Small intestine (tissue), 7 donors: ENCODE measurements around the gene PKP4. TPM values are rescaled to one million over a fixed set of nuclear protein-coding genes. Genes with fewer than 3 reads are reported as not detected.

ENCODE experiments used
- DNase-seq, 2 donors: peaks; one replicate each; pipeline versions ENCODE4 v3.0.0 to v3.0.0-alpha.2; 2013
- FAIRE-seq: peaks from 2 replicates; lab custom pipeline; 2012; peaks lifted over from hg19 to GRCh38; lab: Jason Lieb, UNC
- H3K27ac ChIP-seq, 3 donors: one replicate each; pipeline ENCODE4 v1.5.1; 2013; ENCODE audit warnings: low read length in 2 of 3, mild to moderate bottlenecking in 2 of 3, control low read depth in 1 of 3, inconsistent platforms in 1 of 3, low read depth in 1 of 3, moderate library complexity in 1 of 3
- H3K27me3 ChIP-seq, 3 donors: one replicate each; pipeline ENCODE4 v1.6.1; 2013; ENCODE audit warnings: low read length in 3 of 3, inconsistent platforms in 1 of 3; ENCODE audit not compliant: control insufficient read depth in 3 of 3, insufficient read depth in 3 of 3
- H3K36me3 ChIP-seq, 3 donors: one replicate each; pipeline ENCODE4 v1.6.1; 2013; ENCODE audit warnings: low read length in 3 of 3, inconsistent platforms in 1 of 3, low read depth in 1 of 3, mild to moderate bottlenecking in 1 of 3, moderate library complexity in 1 of 3; ENCODE audit not compliant: control insufficient read depth in 3 of 3, insufficient read depth in 2 of 3
- H3K4me1 ChIP-seq, 3 donors: one replicate each; pipeline ENCODE4 v1.6.1; 2013; ENCODE audit warnings: low read length in 2 of 3, inconsistent platforms in 1 of 3, low read depth in 1 of 3, mild to moderate bottlenecking in 1 of 3, moderate library complexity in 1 of 3; ENCODE audit not compliant: control insufficient read depth in 3 of 3, insufficient read depth in 2 of 3
- H3K4me3 ChIP-seq, 3 donors: one replicate each; pipeline ENCODE4 v1.5.1; 2013; ENCODE audit warnings: low read length in 3 of 3, control low read depth in 1 of 3, inconsistent platforms in 1 of 3, low read depth in 1 of 3, mild to moderate bottlenecking in 1 of 3, moderate library complexity in 1 of 3
- H3K9me3 ChIP-seq, 2 donors: one replicate each; pipeline ENCODE4 v1.6.1; 2013; ENCODE audit warnings: low read depth in 1 of 2, low read length in 1 of 2; ENCODE audit not compliant: control insufficient read depth in 2 of 2, insufficient read depth in 1 of 2
- WGBS, 3 donors: extraction: QIAGEN DNeasy Blood & Tissue Kit; methylation state at CpG; one replicate each; pipeline ENCODE4 v1.1.7; 2013; 5-methylcytosine and 5-hydroxymethylcytosine counted together
- polyA plus RNA-seq, 4 donors: library from polyadenylated mRNA; stranded (reverse) in 3 of 4; unstranded in 1 of 4; fragments of 200-250 nt in 3 of 4; fragments of 120-200 nt in 1 of 4; gene quantifications; one replicate each; pipeline versions ENCODE4 v1.2.1 to v1.2.3, GENCODE V29; 2013
- donor health status: healthy with polysubstance abuse.
- donor health status: control.
- donor health status: control.
- donor health status: Bipolar disorder and iron deficiency.
- donor health status: healthy.

The PKP4 gene
- polyA plus RNA-seq, 4 donors, result 16.8 to 54.3 (median 23.3) TPM

GRCh38 chr2:158722266-158723105 is 265.7 kb downstream of the PKP4 start:
- 56 to 84% (median 66%) methylated on average over 8 to 9 of the region's 9 CpGs for WGBS, 3 donors

GRCh38 chr2:158723181-158723838 is 266.6 kb downstream of the PKP4 start:
- no peak for DNase-seq
- H3K36me3 ChIP-seq, result no peaks in the 10 kb centered on the region
- no peak overlapping the region for H3K27ac ChIP-seq
- 82 to 91% (median 88%) methylated on average over 8 of the region's 8 CpGs for WGBS, 3 donors
- H3K4me1 ChIP-seq, result peaks cover 0 to 31% (median 6%) of the 10 kb centered on the region in 3 donors
- H3K4me3 ChIP-seq, result no peak overlapping the region
- no peaks in the 10 kb centered on the region for H3K27me3 ChIP-seq
- FAIRE-seq, result no peak
- no peaks in the 10 kb centered on the region for H3K9me3 ChIP-seq

More at GRCh38 chr2:158722266-158723105, 265.7 kb downstream of the PKP4 start:
- peaks cover 0 to 31% (median 6%) of the 10 kb centered on the region in 3 donors for H3K4me1 ChIP-seq
- FAIRE-seq (no peak), DNase-seq (peak in 1 of 2 donors; percentile 35)
- no peak overlapping the region for H3K27ac ChIP-seq
- no peaks in the 10 kb centered on the region for H3K27me3 ChIP-seq
- no peaks in the 10 kb centered on the region for H3K9me3 ChIP-seq
- no peak overlapping the region for H3K4me3 ChIP-seq
- H3K36me3 ChIP-seq, result no peaks in the 10 kb centered on the region

DNA sequence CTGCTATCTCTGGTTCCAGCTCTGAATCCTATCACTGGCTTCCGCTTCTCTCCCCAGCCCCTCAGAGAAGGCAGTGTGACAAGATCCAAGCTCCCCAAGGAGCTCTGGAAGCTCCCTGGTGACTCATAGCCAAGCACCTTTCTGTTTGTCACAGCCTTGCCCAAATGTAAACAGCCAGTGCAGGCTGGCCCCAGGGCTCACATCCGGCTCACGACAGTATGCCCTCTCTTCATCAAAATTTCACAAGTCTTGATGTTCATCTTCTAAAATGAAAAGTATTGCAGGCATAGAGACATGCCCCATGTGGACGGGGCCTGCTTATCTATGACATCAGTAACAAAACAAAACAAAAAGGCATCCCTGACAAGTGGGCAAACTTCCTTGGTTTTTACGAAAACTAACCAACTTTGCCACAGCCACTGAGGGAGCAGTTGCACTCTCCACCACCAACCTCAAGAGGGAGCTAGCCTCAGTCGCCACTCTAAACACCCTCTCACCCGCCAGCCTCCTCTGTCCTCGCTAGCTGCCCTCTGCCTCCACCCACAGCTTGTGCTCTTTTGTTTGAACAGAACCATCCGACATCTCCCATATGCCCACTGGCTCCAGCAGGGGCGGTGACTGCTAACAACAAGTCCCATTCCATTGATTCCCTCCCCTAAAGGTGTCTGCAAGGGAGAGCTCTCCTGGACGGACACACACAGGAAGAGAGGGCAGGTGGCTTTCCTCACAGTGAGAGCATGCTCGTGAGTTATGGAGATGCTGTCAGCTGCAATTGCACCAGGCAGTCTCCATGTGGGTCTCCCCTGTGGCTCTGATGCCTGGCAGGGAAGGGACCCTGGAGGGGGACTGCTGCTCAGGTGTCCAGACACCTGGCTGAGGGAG is 267.4 kb downstream of the PKP4 start:
- H3K9me3 ChIP-seq, result no peaks in the 10 kb centered on the region
- H3K4me3 ChIP-seq, result no peak overlapping the region
- H3K27ac ChIP-seq, result peak overlapping the region in 2 of 3 donors; percentile 29 to 38
- H3K36me3 ChIP-seq, result no peaks in the 10 kb centered on the region
- no peaks in the 10 kb centered on the region for H3K27me3 ChIP-seq
- peak; percentile 24 to 49 for DNase-seq
- no peak for FAIRE-seq
- H3K4me1 ChIP-seq, result peaks cover 0 to 31% (median 6%) of the 10 kb centered on the region in 3 donors
- 30 to 75% (median 48%) methylated on average over 12 of the region's 12 CpGs for WGBS, 3 donors

DNA sequence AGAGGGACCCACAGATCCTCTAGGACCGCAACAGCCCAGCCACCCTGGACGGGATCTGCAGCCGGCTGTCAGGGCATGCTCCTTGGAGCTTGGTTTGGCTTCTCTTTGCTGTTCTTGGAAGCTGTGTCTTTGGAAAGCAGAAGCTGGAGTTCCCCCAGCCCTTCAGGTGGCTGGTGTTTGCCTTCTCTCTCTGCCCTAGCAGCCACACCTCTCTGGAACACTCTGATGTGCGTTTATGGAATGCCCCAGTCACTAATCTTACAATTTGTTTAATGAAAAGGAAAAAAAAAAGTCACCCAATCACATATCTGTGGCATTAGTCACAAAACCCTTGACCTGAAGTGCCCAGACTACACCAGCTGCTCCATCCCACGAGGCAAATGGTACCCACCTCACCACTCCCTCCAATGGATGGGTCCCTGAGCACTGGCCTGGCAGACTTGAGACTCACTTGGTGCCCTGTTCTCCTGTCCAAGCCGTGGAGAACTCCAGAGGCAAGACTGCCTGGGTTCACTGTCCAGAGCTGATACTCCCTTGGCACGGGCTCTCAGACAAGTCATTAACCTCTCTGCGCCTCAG is 268.1 kb downstream of the PKP4 start:
- WGBS, 3 donors, result 15 to 55% (median 33%) methylated on average over 8 of the region's 8 CpGs
- Histone ChIP-seq H3K9me3 (no peaks in the 10 kb centered on the region), H3K27ac (peak overlapping the region in 2 of 3 donors; percentile 29 to 38), H3K4me3 (no peak overlapping the region), H3K4me1 (peaks cover 0 to 31% (median 6%) of the 10 kb centered on the region in 3 donors), H3K36me3 (no peaks in the 10 kb centered on the region), H3K27me3 (no peaks in the 10 kb centered on the region)
- peak; percentile 51 to 83 for DNase-seq
- FAIRE-seq, result no peak

- Histone ChIP-seq H3K4me3 (no peak overlapping the region), H3K4me1 (peaks cover 0 to 31% (median 6%) of the 10 kb centered on the region in 3 donors), H3K27ac (peak overlapping the region in 1 of 3 donors; percentile 32), H3K9me3 (no peaks in the 10 kb centered on the region), H3K36me3 (no peaks in the 10 kb centered on the region), H3K27me3 (no peaks in the 10 kb centered on the region)
- 14 to 52% (median 39%) methylated on average over 7 of the region's 7 CpGs for WGBS, 3 donors
- FAIRE-seq (no peak), DNase-seq (peak; percentile 51 to 61)
Measured at GRCh38 chr2:158725441-158725891, 268.7 kb downstream of the PKP4 start.

DNA sequence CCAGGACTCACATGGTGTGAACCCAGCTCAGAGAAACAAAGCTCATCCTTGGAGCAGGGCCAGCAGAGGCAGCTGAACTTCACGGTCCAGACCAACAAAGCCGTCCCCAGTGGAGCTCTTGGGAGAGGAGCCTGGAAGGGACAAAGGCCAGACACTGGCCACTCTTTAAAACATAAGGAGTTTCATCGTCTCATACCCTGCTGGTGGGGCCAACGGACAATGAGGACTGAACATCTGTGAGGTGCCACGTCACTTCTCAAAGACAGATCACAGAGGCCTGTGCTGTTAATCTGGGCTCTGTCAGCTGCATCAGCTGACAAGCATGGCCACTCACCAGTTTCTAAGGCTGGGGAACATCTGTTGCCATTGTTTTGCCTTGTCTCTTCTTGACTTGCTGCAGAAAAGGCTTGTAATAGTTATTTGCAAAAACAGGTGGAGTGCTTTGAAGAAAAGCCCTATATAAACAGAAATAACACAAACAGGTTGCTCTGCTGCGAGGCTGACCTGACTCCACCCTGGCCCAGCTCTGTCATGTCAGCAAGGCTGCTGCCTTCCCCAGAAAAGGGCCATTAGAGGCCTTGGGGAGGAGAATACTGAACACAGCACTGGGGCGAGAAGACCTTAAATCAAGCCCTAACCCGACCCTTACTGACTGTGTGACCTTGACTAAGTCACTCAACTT is 270.3 kb downstream of the PKP4 start:
- Histone ChIP-seq H3K27me3 (no peaks in the 10 kb centered on the region), H3K9me3 (no peaks in the 10 kb centered on the region), H3K4me1 (peaks cover 0 to 31% (median 6%) of the 10 kb centered on the region in 3 donors), H3K36me3 (no peaks in the 10 kb centered on the region), H3K4me3 (no peak overlapping the region), H3K27ac (peak overlapping the region in 1 of 3 donors; percentile 12)
- 61 to 82% (median 75%) methylated on average over 8 of the region's 8 CpGs for WGBS, 3 donors
- no peak for FAIRE-seq
- peak; percentile 24 to 25 for DNase-seq

- DNase-seq (no peak), FAIRE-seq (no peak)
- H3K4me3 ChIP-seq, result no peak overlapping the region
- H3K36me3 ChIP-seq, result no peaks in the 10 kb centered on the region
- no peak overlapping the region for H3K27ac ChIP-seq
- H3K27me3 ChIP-seq, result no peaks in the 10 kb centered on the region
- no peaks in the 10 kb centered on the region for H3K9me3 ChIP-seq
- peaks cover 0 to 29% (median 4%) of the 10 kb centered on the region in 3 donors for H3K4me1 ChIP-seq
- WGBS, 3 donors, result 79 to 91% (median 82%) methylated on average over 7 of the region's 7 CpGs
Measured at GRCh38 chr2:158728422-158728821, 271.7 kb downstream of the PKP4 start.
